GM19372 (cell line): Measurements from ENCODE around the gene MRI1.

Experiments used
- ATAC-seq: cut with Tn5 transposase; IDR thresholded peaks from one replicate; pipeline ENCODE4 v1.9.1; 2021; ENCODE audit warnings: mild to moderate bottlenecking, low read depth, moderate library complexity; ENCODE audit not compliant: unreplicated experiment

MRI1 gene

GRCh38 chr19:13817018-13817614, 52.8 kb downstream of the MRI1 start:
- ATAC-seq = no peak

- ATAC-seq = no peak
Measured at GRCh38 chr19:13817615-13818371, 53.5 kb downstream of the MRI1 start.

GRCh38 chr19:13819238-13819637, 54.9 kb downstream of the MRI1 start:
- no peak for ATAC-seq

DNA sequence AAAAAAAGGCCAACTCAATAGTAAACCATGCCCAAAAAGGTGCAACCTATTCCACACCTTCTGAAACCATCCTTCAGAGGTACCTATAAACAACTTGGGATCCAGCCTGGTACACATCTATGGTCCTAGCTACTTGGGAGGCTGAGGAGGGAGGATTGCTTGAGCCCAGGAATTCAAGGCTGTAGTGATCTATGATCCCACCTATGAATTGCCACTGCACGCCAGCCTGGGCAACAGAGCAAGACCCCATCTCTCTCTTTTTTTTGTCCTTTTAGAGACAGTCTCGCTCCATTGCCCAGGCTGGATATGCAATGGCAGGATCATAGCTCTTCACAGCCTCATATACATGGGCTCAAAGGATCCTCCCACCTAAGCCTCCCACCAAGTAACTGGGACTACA, 57.0 kb downstream of the MRI1 start:
- no peak for ATAC-seq

GRCh38 chr19:13823256-13823655, 58.9 kb downstream of the MRI1 start:
- no peak for ATAC-seq
